DMS79 (cell line): ENCODE results near the gene ERO1B.
A peak's percentile ranks its signal among the peaks of the same experiment; 100 is the strongest.

Experiments used
- DNase-seq: peaks from one replicate; lab custom pipeline; 2025; lab: John Stamatoyannopoulos, UW

The ERO1B gene

DNA sequence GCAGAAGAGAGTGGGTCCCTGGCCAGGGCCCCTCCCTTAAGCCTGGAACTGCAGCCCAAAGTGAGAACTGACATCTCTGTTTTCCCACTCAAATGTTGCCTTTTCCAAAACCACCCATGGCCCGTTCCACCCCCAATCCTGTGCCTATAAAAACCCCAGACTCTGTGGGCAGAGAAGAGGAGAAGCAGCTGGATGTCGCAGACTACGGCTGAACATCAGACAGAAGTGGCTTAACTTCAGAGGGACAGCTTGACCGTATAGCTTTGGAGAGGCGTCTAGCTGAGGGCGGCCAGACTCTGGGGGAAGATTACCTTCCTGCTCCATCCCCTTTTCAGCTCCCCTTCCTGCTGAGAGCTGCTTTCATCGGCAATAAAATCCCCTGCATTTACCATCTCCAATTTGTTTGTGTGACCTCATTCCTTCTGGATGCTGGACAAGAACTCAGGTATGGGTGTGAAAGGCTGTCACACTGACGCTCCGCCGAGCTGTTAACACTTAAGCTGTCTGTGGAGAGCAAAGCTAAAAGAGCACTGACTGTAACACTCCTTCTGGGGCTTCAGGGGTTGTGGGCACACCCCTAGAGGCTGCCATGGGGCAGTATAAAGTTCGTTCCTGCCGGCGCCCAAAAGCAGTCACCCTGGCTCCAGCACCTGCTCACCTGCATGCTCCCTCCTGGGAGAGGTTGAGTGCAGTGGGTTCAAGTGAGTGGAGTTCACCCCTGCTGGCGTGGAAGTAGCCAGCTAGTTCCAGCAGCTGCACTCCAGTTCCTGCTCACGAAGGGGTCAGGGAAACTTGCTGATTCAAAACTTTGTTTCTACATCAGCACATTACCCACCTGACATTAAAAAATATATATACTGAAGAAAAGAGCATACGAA is 19.6 kb upstream of the ERO1B start:
- DNase-seq = no peak

DNA sequence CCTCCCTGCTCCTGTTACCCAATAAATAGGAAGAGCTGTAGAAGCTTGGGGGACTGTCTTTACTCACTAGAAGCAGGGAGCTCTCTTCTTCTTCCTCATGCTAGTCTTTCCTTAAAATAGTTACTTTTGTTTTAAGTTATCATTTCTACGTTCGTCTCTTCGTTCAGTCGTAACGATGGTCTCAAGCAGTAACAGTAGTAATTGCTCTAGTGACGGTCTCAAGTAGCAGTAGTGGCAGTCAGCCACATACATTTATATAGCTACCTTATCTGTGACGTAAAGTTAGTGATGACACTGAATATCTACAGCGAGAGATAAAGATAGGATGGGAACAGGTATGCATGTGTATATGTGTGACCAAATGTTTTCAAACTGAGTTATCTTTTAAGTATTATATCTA is 15.4 kb upstream of the ERO1B start:
- DNase-seq = no peak

DNA sequence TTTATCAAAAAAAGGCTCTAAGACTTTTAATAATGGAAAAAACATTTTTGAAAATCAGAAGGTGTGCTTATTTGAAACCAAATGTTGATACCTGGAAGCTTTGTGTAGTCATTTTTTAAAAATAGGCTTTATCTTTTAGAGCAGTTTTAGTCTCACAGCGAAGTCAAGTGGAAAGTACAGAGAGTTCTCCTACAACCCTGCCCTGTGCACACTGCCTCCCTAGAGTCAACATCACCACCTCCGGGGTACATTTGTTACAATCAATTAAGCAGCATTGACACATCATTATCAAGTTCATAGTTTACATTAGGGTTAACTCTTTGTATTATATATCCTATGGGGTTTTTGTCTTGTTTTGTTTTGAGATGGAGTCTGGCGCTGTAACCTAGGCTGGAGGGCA is 10.7 kb upstream of the ERO1B start:
- DNase-seq = no peak

DNA sequence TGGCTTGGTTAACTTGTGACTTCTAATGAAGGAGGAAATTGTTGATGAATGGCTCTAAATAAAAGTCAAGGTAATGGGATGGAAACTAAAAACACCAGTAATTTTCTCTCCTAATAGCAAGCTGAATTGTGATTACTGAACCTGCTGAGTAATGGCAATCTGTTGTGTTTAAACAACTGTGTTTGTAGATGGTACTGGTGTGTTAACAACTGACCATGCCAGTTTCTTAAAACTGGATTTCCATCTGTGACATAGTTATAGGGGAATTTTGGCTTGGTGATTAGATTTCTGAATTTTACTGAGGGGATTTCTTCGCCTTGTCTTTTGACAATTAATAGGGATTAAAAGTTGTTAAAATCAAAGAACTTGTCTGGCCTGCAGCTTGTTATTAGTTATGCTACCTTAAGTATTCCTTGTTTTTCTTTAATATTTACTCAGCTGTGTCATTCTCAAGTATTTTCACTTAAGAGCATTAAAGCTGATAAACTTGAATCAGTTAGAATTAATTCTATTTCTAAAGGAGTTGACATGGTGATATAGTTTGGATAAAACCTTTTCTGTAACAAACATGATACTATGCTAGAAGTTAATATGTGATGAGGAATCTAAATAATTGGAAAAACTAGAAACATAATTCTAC is 7.9 kb upstream of the ERO1B start:
- DNase-seq = peak; percentile 48

DNA sequence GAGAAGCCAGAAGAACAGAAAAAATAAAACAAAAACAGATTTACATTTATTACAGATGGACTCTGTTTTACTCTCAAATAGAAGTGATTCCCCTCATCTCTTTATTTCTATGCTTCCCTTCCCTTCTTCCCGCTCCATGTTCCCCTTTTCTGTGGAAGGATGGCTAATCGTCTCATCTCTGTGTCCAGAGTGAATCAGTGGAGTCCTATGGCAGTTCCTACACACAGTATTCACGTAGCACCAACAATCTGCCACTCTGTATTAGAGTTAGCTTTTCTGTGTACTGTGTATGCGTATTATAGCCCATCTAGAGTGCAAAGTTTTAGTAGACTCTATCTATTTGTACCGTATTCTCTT is 6.8 kb upstream of the ERO1B start:
- DNase-seq = peak; percentile 64

DNA sequence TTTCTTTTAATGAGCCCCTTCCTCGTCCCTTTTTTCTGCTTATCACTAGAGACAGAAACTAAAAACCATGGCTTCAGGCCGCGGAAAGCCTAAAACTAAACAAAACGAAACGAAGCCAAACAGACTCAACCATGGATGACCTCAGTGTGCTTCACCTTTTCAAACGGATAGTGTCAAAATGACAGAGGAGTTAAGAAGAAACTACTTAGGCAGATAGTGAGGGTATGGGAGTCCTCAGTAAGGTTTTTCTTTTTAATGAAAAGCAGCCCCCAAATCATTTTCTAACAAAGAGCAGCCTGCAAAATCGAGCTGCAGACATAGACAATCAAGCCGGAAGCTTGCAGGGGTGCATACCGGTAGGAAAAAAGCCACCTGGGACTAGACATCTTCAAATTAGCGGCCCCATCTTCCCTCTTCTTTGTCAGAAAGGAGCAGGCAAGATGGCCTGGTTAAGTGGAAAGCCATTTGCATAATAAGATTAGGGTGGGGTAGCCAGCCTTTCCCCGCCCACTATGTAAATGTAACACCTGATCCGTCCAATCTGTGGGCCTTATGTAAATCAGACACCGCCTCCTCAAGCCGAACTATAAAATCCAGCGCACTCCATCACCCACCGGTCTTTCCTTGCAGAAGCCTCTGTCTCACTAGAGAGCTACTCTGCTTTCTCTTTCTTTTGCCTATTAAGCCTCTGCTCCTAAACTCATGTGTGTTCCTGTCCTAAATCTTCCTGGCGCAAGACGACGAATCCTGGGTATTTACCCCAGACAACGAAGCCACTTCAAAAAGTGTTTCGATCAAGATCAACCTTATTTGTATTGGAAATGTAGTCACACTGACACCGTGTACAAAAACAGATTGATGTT is 6.2 kb upstream of the ERO1B start:
- DNase-seq = peak; percentile 79

DNA sequence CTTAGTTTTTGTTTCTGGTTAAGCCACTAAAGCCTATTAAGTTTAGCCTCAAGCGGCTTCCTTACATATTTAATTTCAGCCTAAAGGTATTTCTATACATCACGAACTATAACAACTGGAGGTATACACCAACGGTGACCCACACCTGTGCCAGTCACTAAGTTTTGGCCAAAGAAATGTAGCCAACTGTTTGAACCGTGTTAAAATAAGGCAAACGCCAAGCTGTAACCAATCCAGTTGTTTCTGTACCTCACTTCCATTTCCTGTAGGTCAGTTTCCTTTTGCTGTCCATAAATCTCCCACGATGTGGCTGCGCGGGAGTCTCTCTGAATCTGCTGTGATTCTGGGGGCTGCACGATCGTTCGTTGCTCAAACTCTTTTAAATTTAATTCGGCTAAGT is 5.6 kb upstream of the ERO1B start:
- DNase-seq = no peak

DNA sequence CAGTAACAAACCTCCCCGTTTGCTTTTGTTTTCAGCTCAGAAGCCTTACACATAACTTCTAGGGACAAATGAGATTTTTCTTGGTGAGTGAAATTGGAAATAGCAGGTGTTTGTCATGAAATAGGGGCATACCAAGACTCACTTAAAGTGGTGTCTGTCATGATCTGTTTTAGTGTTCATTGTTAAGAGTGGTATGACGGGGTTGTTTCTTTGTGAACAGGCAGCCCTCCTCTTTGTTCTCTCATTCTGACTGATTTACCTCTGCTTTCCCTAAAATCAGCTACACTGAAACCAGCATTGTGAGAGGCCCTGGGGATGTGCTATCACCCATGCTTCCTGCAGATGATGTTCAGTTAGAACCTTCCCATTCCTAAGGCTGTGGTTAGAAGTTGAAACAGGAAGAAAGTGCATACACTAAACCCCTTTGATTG is 2.5 kb upstream of the ERO1B start:
- no peak for DNase-seq

DNA sequence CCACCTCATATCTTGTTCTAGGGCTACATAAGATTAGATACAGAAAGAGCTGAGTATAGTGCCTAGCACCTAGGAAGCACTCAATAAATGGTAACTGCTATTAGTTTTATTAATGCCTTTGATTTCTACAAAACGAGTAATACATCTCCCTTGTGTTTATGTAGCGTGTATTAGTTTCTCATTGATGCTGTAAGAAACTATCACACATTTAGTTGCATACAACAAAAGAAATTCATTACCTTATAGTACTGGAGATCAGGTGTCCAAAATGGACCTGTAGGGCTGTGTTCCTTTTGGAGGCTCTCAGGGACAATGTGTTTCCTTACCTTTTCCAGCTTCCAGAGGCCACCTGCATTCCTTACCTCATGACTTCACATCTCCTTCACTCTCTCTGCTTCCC is 961 bp upstream of the ERO1B start:
- DNase-seq = no peak

DNA sequence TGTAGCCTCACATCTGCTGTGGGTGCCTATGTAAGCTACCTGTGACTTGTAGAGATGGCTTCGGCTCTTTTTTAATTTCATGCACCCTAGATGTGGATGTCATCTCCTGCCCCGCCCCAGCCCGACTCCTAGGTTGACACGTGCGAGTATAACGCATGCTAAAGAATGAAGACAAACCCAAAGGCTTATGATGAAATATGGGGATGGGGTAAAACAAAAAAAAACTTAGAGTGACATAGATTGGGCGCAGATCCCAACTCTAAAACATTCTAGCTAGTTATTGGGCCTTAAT is 613 bp upstream of the ERO1B start:
- no peak for DNase-seq

DNA sequence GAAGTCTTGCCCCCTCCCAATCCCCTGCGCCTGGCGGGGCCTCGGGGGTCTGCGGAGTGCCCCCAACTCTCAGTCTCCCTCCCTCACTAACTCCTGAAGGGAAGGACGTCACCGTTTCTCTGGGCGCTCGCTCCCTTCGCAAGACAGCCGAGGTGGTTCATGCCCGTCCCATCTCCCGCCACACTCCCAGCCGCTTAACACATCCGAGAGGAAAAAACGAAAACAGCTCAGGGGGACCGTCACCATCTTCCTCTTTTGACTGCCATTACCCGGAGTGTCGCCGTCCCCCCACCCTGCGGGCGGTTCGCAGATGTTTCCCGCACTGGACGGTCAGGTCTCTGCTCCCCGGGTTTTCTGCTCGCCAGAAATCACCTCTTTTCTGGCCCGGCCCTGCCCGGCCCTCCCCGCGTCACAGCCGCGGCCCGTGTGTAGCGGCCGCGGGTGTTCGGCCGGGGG is 532 bp downstream of the ERO1B start:
- peak; percentile 30 for DNase-seq

DNA sequence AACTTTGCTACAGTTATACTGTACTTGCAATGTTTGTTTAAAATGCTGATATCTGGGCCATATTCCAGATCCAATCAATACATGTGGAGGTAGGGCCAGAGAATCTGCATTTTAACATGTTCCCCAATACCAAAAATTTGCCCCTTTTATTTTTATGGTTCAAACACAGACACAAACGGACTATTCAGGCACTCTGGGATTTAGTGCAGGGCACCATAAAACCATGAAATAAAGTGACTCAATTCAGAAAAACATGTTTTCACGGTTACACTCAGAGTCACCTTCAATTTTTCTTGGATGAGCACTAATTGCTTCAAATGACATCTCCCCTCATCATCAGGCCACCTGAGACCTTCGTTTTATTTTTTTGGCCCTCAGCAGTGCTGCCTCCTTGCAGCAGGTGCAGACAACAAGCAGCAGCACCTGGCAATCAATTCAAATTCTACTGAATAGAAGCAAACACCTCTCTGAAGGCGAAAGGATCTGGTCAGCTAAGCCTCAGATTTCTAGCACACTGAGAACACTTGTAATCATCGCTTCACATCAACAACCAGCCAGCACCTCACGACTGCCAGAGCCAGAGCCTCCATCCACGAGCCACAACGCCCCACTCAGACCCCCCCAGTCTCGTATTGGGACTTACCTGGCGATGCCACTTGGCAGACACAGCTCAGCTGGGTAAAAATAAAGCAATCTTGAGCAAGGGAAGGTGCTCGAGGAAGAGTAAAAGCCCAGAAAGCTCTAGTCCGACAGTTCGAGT is 1.1 kb downstream of the ERO1B start:
- peak; percentile 48 for DNase-seq

DNA sequence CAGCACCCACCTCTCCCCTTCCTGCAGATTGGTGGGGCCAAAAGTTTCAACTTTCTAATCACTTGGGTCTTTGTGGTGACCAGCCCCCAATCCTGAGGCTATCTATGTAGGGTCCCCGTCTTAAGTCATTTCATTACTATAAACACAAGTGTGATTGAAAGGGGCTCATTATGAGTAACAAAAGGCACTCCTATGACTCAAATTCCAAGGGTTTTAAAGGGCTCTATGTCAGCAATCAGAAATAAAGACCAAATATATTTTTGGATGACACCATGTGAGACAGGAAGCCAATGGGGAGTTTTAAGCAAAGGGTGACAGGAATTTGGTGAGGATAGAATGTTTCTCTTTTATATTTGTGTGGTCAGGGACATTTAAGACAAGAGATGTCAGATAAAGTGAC is 6.2 kb downstream of the ERO1B start:
- no peak for DNase-seq

DNA sequence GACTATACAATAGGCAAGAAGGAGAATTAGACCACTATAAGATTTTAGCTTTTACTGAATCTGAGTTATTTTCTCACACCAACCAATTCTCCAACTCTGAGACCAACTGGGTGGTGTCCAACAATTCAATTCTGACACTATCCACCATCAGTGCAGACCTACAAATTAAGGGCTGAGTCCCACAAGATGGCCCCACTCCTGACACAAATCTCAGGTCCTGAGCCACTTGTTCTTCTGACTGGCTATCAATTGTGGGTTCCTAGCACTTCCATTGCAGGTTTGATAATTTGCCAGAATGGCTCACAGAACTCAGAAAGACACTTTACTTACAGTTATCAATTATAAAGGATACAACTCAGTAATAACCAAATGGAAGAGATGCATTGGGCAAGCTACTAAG is 6.7 kb downstream of the ERO1B start:
- DNase-seq = no peak

DNA sequence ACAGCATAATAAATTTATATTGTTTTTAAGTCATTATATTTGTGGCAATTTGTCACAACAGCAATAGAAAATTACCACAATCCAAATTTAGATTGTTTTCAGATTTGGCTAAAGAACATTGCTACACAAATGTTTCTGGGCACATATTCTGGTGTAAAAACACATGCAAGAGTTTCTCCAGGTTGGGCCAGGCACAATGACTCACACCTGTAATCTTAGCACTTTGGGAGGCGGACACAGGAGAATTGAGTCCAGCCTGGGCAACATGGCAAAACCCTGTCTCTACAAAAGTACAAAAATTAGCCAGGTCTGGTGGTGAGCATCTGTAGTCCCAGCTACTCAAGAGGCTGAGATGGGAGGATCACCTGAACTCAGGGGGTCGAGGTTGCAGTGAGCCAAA is 8.4 kb downstream of the ERO1B start:
- no peak for DNase-seq

DNA sequence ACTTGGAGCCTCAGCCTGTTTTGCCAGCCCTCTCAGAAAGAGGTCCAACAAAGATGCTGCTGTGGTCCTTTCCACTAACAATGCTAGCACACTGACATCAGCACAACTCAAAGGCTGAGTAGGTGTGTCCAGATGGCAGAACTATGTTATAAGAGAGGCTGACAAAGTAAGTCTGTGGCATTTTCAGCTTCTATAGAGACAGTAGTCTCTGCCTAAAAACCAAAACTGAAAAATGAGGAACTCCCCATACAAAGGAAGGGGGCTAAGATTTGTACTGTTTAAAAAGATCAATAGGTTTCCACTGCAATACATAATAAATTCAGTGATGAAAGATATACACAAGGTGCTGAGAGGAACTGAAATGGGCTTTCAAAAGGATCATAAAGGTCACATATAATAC is 12.3 kb downstream of the ERO1B start:
- no peak for DNase-seq

DNA sequence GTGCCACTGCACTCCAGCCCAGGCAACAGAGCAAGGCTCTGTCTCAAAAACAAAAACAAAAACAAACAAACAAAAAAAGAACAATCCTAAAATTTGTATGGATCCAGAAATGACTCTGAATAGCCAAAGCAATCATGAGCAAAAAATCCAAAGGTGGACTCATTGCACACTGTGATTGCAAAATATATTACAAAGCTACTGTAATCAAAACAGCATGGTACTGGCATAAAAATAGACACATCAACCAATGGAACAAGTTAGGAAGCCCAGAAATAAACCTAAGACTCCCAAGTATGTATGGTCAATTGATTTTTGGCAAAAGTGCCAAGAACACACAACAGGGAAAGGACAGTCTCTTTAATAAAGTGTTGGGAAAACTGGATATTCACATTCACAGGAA is 19.9 kb downstream of the ERO1B start:
- no peak for DNase-seq

DNA sequence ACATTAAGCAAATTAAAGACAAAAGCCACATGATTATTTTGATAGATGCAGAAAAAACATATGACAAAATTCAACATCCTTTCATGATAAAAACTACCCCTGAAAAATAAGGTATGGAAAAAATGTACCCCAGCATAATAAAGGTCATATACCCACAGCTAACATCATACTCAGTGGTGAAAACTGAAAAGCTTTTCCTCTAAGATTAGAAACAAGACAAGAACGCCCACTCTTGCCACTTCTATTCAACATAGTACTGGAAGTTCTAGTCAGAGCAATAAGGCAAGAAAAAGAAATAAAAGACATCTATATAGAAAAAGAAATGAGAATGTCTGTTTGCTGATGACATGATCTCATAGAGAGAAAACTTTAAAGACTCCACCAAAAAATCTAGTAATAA is 20.7 kb downstream of the ERO1B start:
- no peak for DNase-seq

DNA sequence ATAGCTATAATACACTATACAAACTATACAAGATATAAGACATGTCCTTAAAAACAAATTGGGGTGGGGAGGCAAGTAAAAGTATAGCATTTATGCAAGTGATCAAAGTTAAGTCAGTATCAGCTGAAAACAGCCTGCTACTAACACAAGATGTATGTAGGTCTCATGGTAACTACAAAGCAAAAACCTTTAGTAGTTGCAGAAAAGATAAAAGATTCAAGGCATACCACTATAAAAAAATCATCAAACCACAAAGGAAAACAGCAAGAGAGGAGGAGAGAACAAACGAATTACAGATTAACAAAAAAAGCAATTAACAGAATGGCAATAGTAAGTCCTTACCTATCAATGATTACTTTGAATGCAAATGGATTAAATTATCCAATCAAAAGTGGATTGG is 22.7 kb downstream of the ERO1B start:
- DNase-seq = no peak

DNA sequence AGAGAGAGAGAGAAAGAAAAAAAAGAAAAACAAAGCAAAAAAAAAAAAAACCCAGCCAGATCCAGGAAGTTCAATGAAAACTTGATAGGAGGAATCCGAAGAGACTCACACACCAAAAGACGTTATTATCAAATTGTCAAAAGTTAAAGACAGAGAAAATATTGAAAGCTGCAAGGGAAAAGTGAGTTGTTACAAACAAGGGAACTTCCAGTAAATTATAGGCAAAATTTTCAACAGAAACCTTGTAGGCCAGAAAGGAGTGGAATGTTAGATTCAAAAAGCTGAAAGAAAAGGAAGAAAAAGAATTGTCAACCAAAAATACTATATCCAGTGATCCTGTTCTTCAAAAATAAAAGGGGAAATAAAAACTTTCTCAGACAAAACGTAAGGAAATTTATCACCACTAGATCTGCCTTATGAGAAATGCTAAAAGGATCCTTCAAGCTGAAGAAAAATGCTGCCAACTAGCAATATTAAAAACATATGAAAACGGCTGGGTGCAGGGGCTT is 23.6 kb downstream of the ERO1B start:
- DNase-seq = no peak

DNA sequence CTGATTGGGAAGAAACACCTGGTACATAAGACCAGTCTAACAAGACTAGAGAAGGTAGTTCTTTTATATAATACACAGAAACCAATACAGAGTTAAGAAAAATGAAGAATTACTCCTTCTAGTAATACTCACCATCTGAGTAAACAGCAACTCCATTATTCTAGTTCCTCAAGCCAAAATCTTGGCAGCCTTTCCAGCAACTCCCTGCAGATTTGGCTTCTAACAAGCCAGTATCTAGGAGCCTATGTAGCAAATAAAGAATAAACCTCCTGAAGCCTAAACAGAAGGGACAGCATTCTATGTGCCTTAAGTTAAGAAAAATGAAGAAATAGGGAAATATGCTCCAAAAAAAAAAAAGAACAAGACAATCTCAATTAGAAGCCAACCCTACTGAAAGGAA is 24.5 kb downstream of the ERO1B start:
- no peak for DNase-seq
